Activated CD8-positive, alpha-beta memory T cell treated with anti-CD3 and anti-CD28 coated beads, Interleukin-2, amount 50 U/mL, for 24 hours (primary cell): ENCODE data around the gene STMN3.
"Not testable (repeated sequence)": the region's sequence is repeated elsewhere in the genome, so short reads cannot be mapped to it uniquely, and the experiment has no call there.

Source experiments
- DNase-seq: peaks from one replicate; pipeline ENCODE4 v3.0.0-alpha.2; 2020; ENCODE audit errors: extremely low read depth

Gene STMN3

GRCh38 chr20:63636752-63637628, 16.2 kb downstream of the STMN3 start:
- DNase-seq = no peak

GRCh38 chr20:63635431-63636141, 17.6 kb downstream of the STMN3 start:
- DNase-seq = peak; percentile 49

- no peak for DNase-seq
Observed at GRCh38 chr20:63633732-63634131, 19.5 kb downstream of the STMN3 start.

- not testable (repeated sequence) for DNase-seq
Observed at GRCh38 chr20:63631426-63631825, 21.8 kb downstream of the STMN3 start.

- not testable (repeated sequence) for DNase-seq
Observed at GRCh38 chr20:63630956-63631355, 22.3 kb downstream of the STMN3 start.

GRCh38 chr20:63628246-63628975, 24.8 kb downstream of the STMN3 start:
- DNase-seq = no peak

- no peak for DNase-seq
Observed at GRCh38 chr20:63627751-63628245, 25.4 kb downstream of the STMN3 start.

GRCh38 chr20:63627129-63627750, 26.0 kb downstream of the STMN3 start:
- DNase-seq = peak; percentile 74

GRCh38 chr20:63626424-63627128, 26.6 kb downstream of the STMN3 start, which contains the start of gene GMEB2:
Gene GMEB2 (minus strand): TSS chr20:63627101. CDS start chr20:63619397, 7,704 bp downstream.
- DNase-seq = no peak

- no peak for DNase-seq
Observed at GRCh38 chr20:63625771-63626423, 27.3 kb downstream of the STMN3 start.

GRCh38 chr20:63624486-63624885, 28.7 kb downstream of the STMN3 start:
- no peak for DNase-seq

- no peak for DNase-seq
Observed at GRCh38 chr20:63622732-63623131, 30.5 kb downstream of the STMN3 start.

GRCh38 chr20:63622096-63622495, 31.1 kb downstream of the STMN3 start:
- no peak for DNase-seq

- DNase-seq = no peak
Observed at GRCh38 chr20:63620991-63621390, 32.2 kb downstream of the STMN3 start.

GRCh38 chr20:63619505-63619904, 33.7 kb downstream of the STMN3 start:
- DNase-seq = no peak

- no peak for DNase-seq
Observed at GRCh38 chr20:63619086-63619485, 34.1 kb downstream of the STMN3 start.

GRCh38 chr20:63618291-63618980, 34.8 kb downstream of the STMN3 start:
- no peak for DNase-seq

GRCh38 chr20:63617876-63618265, 35.4 kb downstream of the STMN3 start:
- DNase-seq = no peak

- no peak for DNase-seq
Observed at GRCh38 chr20:63617092-63617875, 35.9 kb downstream of the STMN3 start.
